Activated CD4-positive, alpha-beta T cell treated with anti-CD3 and anti-CD28 coated beads, Interleukin-2, amount 10 ng/mL, durations not matched to agents 24 days and 14 days (primary cell): ENCODE results near the gene SPON1. TPM values are rescaled to one million over a fixed set of nuclear protein-coding genes. Genes with fewer than 3 reads are reported as not detected.

Experiments
- DNase-seq: peaks from one replicate; pipeline ENCODE4 v3.0.0; 2022
- H3K27ac Mint-ChIP-seq: one replicate; pipeline ENCODE4 v1.8.0; 2022; ENCODE audit warnings: mild to moderate bottlenecking, mixed read lengths
- H3K27me3 Mint-ChIP-seq: one replicate; pipeline ENCODE4 v1.8.0; 2022; ENCODE audit warnings: mixed read lengths
- H3K36me3 Mint-ChIP-seq: one replicate; pipeline ENCODE4 v1.8.0; 2022; ENCODE audit warnings: low read depth, mild to moderate bottlenecking, mixed read lengths
- H3K4me1 Mint-ChIP-seq: one replicate; pipeline ENCODE4 v1.8.0; 2021; ENCODE audit warnings: mixed read lengths
- H3K4me3 Mint-ChIP-seq: one replicate; pipeline ENCODE4 v1.8.0; 2022; ENCODE audit warnings: mild to moderate bottlenecking, moderate library complexity, mixed read lengths
- H3K9me3 Mint-ChIP-seq: one replicate; pipeline ENCODE4 v1.8.0; 2021; ENCODE audit warnings: mixed read lengths
- intact Hi-C: fragments of 100-400 bp; cut with micrococcal nuclease; formaldehyde crosslinking; loops from one replicate; pipeline ENCODE4 v1.15.1; 2023
- total RNA-seq: library from RNA; stranded (reverse); gene quantifications from 2 replicates; pipeline ENCODE4 v1.2.3, GENCODE V29; 2022

Gene SPON1
- total RNA-seq, 1 donor from 2014 or later, result 0.42 TPM

DNA sequence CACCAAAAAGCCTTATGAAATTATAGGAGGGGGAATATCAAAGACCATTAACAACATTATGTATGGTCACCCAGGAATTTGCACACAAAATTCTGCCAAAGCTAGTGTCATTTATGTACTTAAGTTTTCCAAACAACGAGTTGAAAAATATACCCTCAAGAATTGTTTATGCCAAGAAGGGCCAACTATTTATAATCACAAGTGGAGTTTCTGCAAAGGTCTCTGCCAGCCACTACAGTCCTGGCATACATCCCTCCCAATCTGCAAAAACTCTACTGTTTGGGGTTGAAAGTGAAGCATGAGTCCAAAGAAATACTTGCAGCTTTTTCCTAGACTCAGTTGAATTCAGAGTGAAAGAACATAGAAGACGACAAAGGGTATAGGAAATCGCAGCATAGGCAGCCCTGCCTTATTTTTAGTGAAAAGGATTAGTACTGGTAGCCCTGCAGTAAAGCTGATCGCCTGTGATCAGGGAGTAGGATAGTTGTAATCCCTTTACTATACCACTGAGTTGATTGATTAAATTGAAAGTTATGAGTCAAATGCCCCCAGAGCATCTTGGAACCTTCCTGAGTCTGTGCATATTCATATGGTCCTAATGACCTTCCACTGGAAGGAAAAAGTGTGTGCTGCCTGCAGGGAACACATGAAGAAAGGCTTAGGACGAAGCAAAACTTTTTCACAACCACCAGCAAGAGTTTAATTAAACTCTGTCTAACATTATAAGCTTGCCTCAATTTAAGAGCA is 144.0 kb downstream of the SPON1 start:
- DNase-seq, result no peak
- Mint-ChIP-seq H3K27me3 (no peaks in the 10 kb centered on the region), H3K36me3 (no peaks in the 10 kb centered on the region), H3K4me3 (no peak overlapping the region), H3K9me3 (no peaks in the 10 kb centered on the region), H3K27ac (no peak overlapping the region), H3K4me1 (no peaks in the 10 kb centered on the region)
- intact Hi-C loops, result no loop called here

DNA sequence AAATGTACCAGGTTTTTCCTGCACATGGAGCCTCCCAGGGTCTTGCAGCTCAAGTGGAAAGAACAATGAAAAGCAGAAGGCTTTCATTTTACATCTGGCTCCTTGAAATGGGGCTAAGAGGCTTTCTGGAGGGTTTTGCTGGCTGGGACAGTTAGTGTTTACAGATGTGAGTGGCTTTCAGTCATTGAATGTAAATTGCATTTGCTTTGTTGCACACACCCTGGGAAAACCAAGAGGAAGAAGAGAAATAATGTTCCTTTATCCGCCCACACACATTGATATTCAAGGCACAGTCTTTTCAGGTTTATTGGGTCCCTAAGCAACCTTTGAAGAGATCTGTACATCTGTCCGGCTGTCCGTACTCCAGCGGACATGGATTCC is 144.5 kb downstream of the SPON1 start:
- intact Hi-C loops, result no loop called here
- H3K27me3 Mint-ChIP-seq, result no peaks in the 10 kb centered on the region
- H3K36me3 Mint-ChIP-seq, result no peaks in the 10 kb centered on the region
- no peaks in the 10 kb centered on the region for H3K4me1 Mint-ChIP-seq
- H3K4me3 Mint-ChIP-seq, result no peak overlapping the region
- no peak for DNase-seq
- H3K9me3 Mint-ChIP-seq, result no peaks in the 10 kb centered on the region
- H3K27ac Mint-ChIP-seq, result no peak overlapping the region

DNA sequence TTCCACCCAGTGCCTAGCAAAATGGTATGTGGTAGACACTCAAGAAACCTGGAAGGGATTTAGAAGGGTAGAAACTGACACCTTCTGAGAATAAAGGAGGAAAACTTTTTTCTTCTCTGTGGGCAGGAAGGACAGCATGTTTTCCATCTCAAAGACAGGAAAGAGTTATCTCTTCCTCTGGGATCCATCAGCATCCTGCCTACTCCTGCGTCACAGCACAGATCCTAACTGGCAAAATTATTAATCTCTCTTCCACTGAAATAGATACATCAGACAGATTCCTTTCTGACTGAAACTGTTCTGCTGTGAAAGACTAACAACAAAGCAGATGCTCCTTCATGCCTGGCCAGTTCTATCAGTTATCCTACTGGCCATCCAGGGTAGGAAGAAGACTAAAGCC is 147.2 kb downstream of the SPON1 start:
- Mint-ChIP-seq H3K36me3 (no peaks in the 10 kb centered on the region), H3K4me1 (no peaks in the 10 kb centered on the region), H3K4me3 (no peak overlapping the region), H3K27me3 (peaks cover 5% of the 10 kb centered on the region), H3K27ac (no peak overlapping the region), H3K9me3 (no peaks in the 10 kb centered on the region)
- intact Hi-C loops, result no loop called here
- DNase-seq, result no peak

DNA sequence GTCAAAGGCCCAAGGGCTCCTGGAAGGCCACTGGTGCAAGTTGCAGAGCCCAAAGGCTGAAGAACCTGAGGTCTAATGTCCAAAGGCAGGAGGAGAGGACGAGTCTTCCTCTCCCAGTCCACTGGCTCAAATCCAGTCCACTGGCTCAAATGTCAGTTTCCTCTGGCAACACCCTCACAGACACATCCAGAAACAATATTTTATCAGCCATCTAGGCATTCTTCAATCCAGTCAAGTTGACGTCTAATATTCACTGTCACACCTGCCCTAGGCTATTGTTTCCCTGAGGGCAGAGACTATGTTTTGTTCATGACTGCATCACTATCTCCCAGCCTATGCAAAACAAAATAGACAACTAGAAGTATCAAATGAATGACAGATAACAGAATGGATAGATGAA is 148.1 kb downstream of the SPON1 start:
- Mint-ChIP-seq H3K27me3 (peaks cover 5% of the 10 kb centered on the region), H3K4me3 (no peak overlapping the region), H3K4me1 (no peaks in the 10 kb centered on the region), H3K9me3 (no peaks in the 10 kb centered on the region), H3K36me3 (no peaks in the 10 kb centered on the region), H3K27ac (no peak overlapping the region)
- DNase-seq, result no peak
- intact Hi-C loops, result no loop called here

DNA sequence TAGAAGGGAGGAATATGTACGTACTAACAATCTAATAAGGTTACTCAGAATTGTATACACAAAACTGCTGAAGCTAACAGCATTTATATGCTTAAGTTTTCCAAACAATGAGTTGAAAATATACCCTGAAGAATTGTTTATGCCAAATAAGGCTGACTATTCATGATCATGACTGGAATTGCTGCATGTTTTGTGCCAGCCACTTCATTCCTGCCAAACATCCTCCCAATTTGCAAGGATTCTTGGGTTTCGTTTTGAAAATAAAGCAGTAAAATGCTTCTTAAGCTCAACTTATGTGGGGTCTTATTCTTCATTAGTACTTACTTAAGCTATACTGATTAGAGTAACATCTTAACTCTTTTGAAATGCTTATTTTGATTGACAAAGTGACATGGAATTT is 149.0 kb downstream of the SPON1 start:
- no peak overlapping the region for H3K27ac Mint-ChIP-seq
- no peaks in the 10 kb centered on the region for H3K36me3 Mint-ChIP-seq
- no peaks in the 10 kb centered on the region for H3K9me3 Mint-ChIP-seq
- DNase-seq, result no peak
- no peaks in the 10 kb centered on the region for H3K4me1 Mint-ChIP-seq
- intact Hi-C loops, result no loop called here
- H3K4me3 Mint-ChIP-seq, result no peak overlapping the region
- H3K27me3 Mint-ChIP-seq, result peaks cover 5% of the 10 kb centered on the region

DNA sequence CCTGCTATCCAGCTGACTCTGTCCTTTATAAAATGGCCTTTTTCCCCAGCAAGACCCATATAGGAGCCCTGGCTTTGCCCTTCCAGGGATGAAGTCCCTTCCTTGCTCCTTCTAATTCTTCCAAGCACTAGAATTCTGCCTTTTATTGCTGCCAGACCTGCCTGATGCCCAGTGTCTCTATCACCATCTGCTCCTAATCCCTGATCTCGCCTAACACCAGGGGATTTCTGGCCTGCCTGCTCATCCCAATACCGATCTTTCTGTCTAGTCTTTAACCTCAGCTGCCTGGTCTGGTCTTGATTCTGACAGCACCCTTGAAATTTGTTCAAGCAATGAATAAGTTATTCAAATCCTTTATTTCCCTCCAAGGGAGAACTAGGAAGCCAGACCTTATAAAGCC is 150.2 kb downstream of the SPON1 start:
- H3K27me3 Mint-ChIP-seq, result peaks cover 5% of the 10 kb centered on the region
- H3K36me3 Mint-ChIP-seq, result no peaks in the 10 kb centered on the region
- no peak overlapping the region for H3K4me3 Mint-ChIP-seq
- H3K4me1 Mint-ChIP-seq, result no peaks in the 10 kb centered on the region
- no peak for DNase-seq
- intact Hi-C loops, result no loop called here
- no peaks in the 10 kb centered on the region for H3K9me3 Mint-ChIP-seq
- no peak overlapping the region for H3K27ac Mint-ChIP-seq

DNA sequence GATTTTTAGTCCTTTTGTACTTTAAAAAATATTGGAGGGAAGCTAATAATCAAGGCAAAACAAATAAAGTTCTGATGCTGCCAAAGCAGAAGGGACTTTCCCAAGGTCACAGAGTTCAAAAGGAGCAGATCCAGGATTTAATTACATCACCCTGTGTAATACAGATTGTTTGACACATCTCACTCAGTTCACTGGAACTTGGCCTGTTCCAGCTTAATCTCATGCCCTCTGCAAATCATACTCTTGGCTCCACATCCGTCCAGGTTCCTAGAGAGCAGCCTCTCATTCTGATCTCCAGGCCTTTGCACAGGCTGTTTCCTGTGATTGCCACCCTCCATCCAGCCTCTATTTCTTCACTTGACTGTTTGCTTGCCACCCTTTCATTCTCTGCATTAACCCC is 151.7 kb downstream of the SPON1 start:
- intact Hi-C loops, result no loop called here
- no peaks in the 10 kb centered on the region for H3K36me3 Mint-ChIP-seq

DNA sequence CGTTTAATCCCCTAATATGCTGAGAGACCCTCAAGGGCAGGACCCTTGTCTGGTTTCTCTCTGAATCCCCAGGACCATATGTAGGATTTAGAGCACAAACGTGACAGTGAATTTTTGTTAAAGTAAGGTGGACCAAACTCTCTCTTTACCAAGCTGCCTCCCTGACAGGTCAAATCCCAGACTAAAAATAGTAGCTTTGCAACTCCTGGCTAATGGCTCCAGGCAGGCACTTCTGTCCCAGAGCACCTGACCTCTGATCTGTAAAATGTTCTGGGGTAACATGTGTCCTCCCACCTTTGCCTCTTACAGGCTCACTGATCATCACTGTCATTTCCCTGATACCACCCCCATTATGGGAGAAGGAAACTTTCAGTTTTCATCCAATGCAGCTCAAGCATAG is 152.3 kb downstream of the SPON1 start:
- intact Hi-C loops, result no loop called here
- DNase-seq, result no peak
- Mint-ChIP-seq H3K4me3 (no peak overlapping the region), H3K36me3 (no peaks in the 10 kb centered on the region), H3K27ac (no peak overlapping the region), H3K9me3 (peaks cover 7% of the 10 kb centered on the region), H3K27me3 (peaks cover 5% of the 10 kb centered on the region), H3K4me1 (peaks cover 2% of the 10 kb centered on the region)

More for the DNA sequence above, 151.7 kb downstream of the SPON1 start:
- H3K9me3 Mint-ChIP-seq, result peaks cover 7% of the 10 kb centered on the region
- H3K4me1 Mint-ChIP-seq, result peaks cover 2% of the 10 kb centered on the region
- DNase-seq, result no peak
- no peak overlapping the region for H3K4me3 Mint-ChIP-seq
- H3K27ac Mint-ChIP-seq, result no peak overlapping the region
- H3K27me3 Mint-ChIP-seq, result peaks cover 5% of the 10 kb centered on the region

DNA sequence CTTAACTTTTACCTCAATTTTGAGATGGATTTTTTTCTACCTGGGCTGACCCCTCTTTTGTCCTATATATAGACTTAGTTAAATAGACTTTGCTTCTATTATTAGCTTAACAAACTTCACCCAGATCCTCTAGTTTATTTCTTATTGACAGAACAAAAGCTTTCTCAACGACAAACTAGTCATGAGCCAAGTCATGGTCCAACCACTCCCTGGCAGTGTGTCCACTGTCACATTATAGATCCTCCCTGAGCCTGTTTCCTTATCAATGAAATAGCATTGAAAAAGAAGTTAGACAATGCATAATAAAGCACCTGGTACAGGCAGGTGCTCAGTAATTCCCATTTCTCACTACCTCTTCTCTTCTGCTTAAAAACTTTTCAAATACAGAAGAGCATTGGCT is 155.1 kb downstream of the SPON1 start:
- peaks cover 3% of the 10 kb centered on the region for H3K27me3 Mint-ChIP-seq
- H3K36me3 Mint-ChIP-seq, result no peaks in the 10 kb centered on the region
- peaks cover 2% of the 10 kb centered on the region for H3K4me1 Mint-ChIP-seq
- H3K9me3 Mint-ChIP-seq, result peaks cover 7% of the 10 kb centered on the region
- no peak overlapping the region for H3K4me3 Mint-ChIP-seq
- no peak overlapping the region for H3K27ac Mint-ChIP-seq
- intact Hi-C loops, result no loop called here
- DNase-seq, result no peak

DNA sequence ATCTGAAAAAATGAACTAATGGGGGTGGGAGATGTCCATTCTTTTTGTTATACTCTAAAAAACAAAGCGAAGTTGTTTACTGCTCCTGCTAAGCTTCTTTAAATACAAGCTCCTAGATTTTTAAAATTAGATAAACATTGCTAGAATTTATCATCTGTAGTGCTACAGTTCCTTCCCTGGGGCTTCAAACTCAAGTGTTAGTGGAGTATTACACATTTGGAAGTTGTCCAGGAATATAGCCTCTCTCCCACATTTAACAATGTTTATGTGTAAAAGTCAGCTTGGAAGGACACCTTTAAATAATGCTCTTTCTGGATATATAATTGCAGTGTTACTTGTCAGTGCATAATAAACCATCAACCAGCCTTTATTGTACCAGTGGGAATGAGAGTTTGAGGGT is 155.5 kb downstream of the SPON1 start:
- H3K27ac Mint-ChIP-seq, result no peak overlapping the region
- no peaks in the 10 kb centered on the region for H3K36me3 Mint-ChIP-seq
- peaks cover 7% of the 10 kb centered on the region for H3K9me3 Mint-ChIP-seq
- H3K4me3 Mint-ChIP-seq, result no peak overlapping the region
- no peak for DNase-seq
- intact Hi-C loops, result no loop called here
- no peaks in the 10 kb centered on the region for H3K27me3 Mint-ChIP-seq
- H3K4me1 Mint-ChIP-seq, result peaks cover 2% of the 10 kb centered on the region

DNA sequence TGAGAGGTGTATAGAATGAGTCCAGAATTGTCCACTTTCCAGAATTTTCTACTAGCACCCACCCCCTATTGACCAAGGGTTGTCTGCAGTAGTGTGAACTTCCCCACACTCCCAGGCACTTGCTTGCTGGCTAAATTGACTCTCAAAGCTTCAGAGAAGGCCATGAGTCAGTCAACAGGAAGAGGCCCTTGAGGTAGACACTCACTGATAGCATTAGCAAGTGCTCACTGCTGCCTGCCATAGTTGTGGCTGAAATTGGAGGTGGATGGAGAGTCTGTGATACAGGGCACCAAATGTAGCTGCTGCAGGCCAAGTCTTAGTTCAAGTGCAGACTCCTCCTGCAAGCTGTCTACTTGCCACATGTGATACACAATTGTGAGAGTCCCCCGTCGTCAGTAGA is 156.8 kb downstream of the SPON1 start:
- peaks cover 11% of the 10 kb centered on the region for H3K9me3 Mint-ChIP-seq
- H3K4me1 Mint-ChIP-seq, result peaks cover 2% of the 10 kb centered on the region
- no peak overlapping the region for H3K27ac Mint-ChIP-seq
- H3K36me3 Mint-ChIP-seq, result no peaks in the 10 kb centered on the region
- H3K4me3 Mint-ChIP-seq, result no peak overlapping the region
- intact Hi-C loops, result no loop called here
- no peak for DNase-seq
- no peaks in the 10 kb centered on the region for H3K27me3 Mint-ChIP-seq

DNA sequence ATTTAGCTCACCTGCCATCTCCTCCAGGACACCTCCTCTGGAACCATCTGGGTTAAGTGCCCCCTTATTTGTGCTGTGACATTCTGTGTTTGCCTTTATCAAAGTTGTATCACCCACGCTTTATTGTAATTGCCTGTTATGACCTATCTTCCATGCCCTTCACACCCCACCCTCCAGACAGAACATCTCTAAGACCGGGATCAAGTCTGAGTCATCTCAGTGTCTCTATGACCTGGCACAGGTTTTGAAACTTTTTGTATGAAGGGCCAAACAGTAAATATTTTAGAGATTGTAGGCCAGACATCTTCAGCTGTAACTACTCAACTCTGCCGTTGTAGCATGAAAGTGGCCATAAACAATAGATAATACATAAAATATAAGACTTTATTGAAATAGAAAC is 161.8 kb downstream of the SPON1 start:
- Mint-ChIP-seq H3K4me1 (no peaks in the 10 kb centered on the region), H3K27me3 (no peaks in the 10 kb centered on the region), H3K27ac (no peak overlapping the region), H3K9me3 (peaks cover 16% of the 10 kb centered on the region), H3K4me3 (no peak overlapping the region), H3K36me3 (no peaks in the 10 kb centered on the region)
- intact Hi-C loops, result no loop called here
- no peak for DNase-seq

DNA sequence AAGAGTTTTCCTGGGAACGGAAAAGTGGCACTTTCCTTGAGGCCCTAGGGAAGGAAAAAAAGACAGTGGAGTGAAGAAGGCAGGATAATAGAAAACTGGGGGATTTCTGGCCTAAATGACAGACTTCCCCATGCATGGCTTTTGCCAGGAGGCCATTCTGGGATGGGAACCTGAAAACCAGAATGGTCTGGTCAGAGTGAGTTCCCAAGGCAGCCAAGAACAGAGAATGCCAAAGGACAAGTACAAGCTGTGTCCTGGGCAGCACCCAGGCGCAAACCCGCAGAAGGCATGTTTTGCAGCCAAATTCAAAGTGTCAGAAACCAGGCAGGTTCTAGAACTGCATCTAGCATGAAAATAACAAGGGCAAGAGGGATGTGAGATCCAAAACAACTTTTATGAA is 162.4 kb downstream of the SPON1 start:
- no peak for DNase-seq
- intact Hi-C loops, result no loop called here
- H3K36me3 Mint-ChIP-seq, result no peaks in the 10 kb centered on the region
- no peak overlapping the region for H3K27ac Mint-ChIP-seq
- no peaks in the 10 kb centered on the region for H3K27me3 Mint-ChIP-seq
- H3K4me1 Mint-ChIP-seq, result no peaks in the 10 kb centered on the region
- no peak overlapping the region for H3K4me3 Mint-ChIP-seq
- peaks cover 17% of the 10 kb centered on the region for H3K9me3 Mint-ChIP-seq

DNA sequence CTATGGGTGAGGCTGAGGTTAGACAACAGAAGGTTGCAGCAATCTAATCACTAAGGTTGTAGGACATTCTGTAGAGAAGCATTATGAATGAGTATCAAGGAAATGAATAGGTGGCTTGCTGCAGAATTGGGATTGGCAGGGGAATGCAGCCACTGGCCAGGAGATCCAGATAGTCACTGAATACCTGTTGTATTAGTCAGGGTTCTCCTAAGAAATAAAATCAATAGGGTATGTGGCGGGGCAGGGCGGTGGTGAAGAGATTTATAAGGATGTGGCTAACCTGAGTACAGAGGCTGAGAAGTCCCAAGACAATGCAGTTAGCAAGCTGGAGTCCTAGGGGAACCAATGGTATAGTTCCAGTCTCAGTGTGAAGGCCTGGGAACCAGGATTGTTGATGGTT is 163.0 kb downstream of the SPON1 start:
- Mint-ChIP-seq H3K27ac (no peak overlapping the region), H3K9me3 (peaks cover 17% of the 10 kb centered on the region), H3K27me3 (no peaks in the 10 kb centered on the region), H3K4me3 (no peak overlapping the region), H3K36me3 (no peaks in the 10 kb centered on the region), H3K4me1 (no peaks in the 10 kb centered on the region)
- intact Hi-C loops, result no loop called here
- no peak for DNase-seq

DNA sequence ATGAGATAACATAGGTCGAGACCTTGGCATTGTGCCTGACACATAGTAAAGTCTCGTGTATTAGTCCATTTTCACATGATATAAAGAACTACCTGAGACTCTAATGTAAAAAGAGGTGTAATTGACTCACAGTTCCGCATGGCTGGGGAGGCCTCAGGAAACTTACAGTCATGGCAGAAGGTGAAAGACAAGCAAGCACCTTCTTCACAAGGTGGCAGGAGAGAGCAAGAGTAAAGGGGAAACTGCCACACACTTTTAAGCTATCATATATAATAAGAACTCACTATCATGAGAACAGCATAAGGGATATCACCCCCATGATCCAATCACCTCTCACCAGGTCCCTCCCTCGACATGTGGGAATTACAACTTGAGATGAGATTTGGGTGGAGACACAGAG is 165.2 kb downstream of the SPON1 start:
- Mint-ChIP-seq H3K4me3 (no peak overlapping the region), H3K36me3 (no peaks in the 10 kb centered on the region), H3K27me3 (no peaks in the 10 kb centered on the region), H3K27ac (no peak overlapping the region), H3K4me1 (no peaks in the 10 kb centered on the region), H3K9me3 (peaks cover 17% of the 10 kb centered on the region)
- intact Hi-C loops, result no loop called here
- no peak for DNase-seq
